Cardiac fibroblast (primary cell): ENCODE data around the gene SCN2A.
"Not testable (repeated sequence)": the region's sequence is repeated elsewhere in the genome, so short reads cannot be mapped to it uniquely, and the experiment has no call there.

Source experiments
- DNase-seq, 2 donors: peaks; one replicate each; pipeline versions ENCODE4 v3.0.0 to v3.0.0-alpha.2; 2010; ENCODE audit warnings: low read depth in 2 of 2
- H3K4me3 ChIP-seq, 2 donors: replicated peaks in 1 of 2; 1 replicate in 1 of 2; 2 replicates in 1 of 2; pipeline ENCODE4 v1.5.1; 2011; ENCODE audit warnings: low read depth in 2 of 2, low read length in 2 of 2, mild to moderate bottlenecking in 2 of 2, moderate library complexity in 1 of 2
- CTCF ChIP-seq: IDR thresholded peaks from one replicate; pipeline ENCODE4 v1.5.1; 2011; ENCODE audit warnings: low read depth, mild to moderate bottlenecking, low read length, inconsistent platforms

The SCN2A gene

GRCh38 chr2:165305391-165306096 is 66.3 kb downstream of the SCN2A start:
- peak; percentile 3 for DNase-seq
- TF ChIP-seq CTCF, result no peak
- no peak overlapping the region for H3K4me3 ChIP-seq

- DNase-seq, result no peak
- no peak overlapping the region for H3K4me3 ChIP-seq
- no peak for TF ChIP-seq CTCF
These were observed 68.1 kb downstream of the SCN2A start for GRCh38 chr2:165307317-165307716.

GRCh38 chr2:165311949-165312348 is 72.7 kb downstream of the SCN2A start:
- TF ChIP-seq CTCF, result no peak
- no peak overlapping the region for H3K4me3 ChIP-seq

GRCh38 chr2:165312999-165313398 is 73.8 kb downstream of the SCN2A start:
- no peak for TF ChIP-seq CTCF
- no peak overlapping the region for H3K4me3 ChIP-seq
- no peak for DNase-seq

More at GRCh38 chr2:165311949-165312348, 72.7 kb downstream of the SCN2A start:
- no peak for DNase-seq

- H3K4me3 ChIP-seq, result no peak overlapping the region
- TF ChIP-seq CTCF, result no peak
- no peak for DNase-seq
These were observed 74.3 kb downstream of the SCN2A start for GRCh38 chr2:165313509-165313908.

- no peak for DNase-seq
- no peak overlapping the region for H3K4me3 ChIP-seq
- no peak for TF ChIP-seq CTCF
These were observed 89.1 kb downstream of the SCN2A start for GRCh38 chr2:165328272-165328671.

GRCh38 chr2:165344276-165344675 is 105.1 kb downstream of the SCN2A start:
- not testable (repeated sequence) for DNase-seq, H3K4me3 ChIP-seq
